DMS153 treated with DMSO at 0.1 percent for 48 hours (cell line): ENCODE data around the gene PRR7.
A peak's percentile ranks its signal among the peaks of the same experiment; 100 is the strongest.
"Not testable (repeated sequence)": the region's sequence is repeated elsewhere in the genome, so short reads cannot be mapped to it uniquely, and the experiment has no call there.

Experiments used
- DNase-seq: peaks from one replicate; lab custom pipeline; 2025; ENCODE audit not compliant: unreplicated experiment; lab: John Stamatoyannopoulos, UW

PRR7 gene

GRCh38 chr5:177446200-177447065, at the start of gene PRR7:
PRR7 (plus strand) TSS chr5:177446814; CDS start chr5:177455068, 8,254 bp downstream.
- DNase-seq: peak; percentile 6

- DNase-seq: no peak
Measured at GRCh38 chr5:177397875-177398390, 48.7 kb upstream of the PRR7 start.

- DNase-seq: no peak
Measured at GRCh38 chr5:177399997-177400868, 46.4 kb upstream of the PRR7 start, which contains the start of gene PFN3. PFN3 (minus strand) TSS chr5:177400661; CDS start chr5:177400576, 85 bp downstream.

DNA sequence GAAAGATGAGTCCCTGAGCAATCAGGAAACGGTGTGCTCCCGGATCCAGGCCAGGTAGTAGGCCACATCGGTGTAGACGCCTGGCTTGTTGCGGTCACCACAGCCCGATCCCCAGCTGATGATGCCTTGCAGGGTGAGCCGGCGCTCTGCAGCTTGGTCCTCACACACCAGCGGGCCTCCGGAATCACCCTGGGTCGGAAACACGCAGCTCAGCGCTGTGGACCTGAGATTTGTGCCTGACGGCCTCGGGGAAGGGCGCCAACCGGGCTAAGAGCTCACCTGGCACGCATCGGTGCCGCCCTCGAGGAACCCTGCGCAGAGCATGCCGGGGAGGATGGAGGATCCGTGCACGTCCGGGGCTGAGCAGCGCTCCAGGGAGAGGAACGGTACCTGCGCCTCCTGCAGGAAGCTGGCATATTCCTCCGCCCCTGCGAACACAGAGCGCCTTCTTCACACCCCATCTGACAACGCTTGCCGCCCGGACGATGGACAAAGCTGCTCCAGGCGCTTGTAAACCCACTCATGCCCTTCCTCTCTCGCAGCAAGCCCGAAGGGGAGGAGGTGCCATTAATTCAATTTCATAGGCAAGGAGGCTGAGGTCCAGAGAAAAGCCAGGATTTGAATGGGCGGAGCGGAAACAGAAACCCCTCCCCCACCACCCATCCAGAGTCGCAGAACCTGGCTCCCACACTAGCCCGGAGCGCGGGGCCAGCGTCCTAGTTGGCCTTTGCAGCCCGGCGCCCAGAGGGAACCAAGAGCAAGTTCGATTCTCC, 44.2 kb upstream of the PRR7 start:
- peak; percentile 69 for DNase-seq

DNA sequence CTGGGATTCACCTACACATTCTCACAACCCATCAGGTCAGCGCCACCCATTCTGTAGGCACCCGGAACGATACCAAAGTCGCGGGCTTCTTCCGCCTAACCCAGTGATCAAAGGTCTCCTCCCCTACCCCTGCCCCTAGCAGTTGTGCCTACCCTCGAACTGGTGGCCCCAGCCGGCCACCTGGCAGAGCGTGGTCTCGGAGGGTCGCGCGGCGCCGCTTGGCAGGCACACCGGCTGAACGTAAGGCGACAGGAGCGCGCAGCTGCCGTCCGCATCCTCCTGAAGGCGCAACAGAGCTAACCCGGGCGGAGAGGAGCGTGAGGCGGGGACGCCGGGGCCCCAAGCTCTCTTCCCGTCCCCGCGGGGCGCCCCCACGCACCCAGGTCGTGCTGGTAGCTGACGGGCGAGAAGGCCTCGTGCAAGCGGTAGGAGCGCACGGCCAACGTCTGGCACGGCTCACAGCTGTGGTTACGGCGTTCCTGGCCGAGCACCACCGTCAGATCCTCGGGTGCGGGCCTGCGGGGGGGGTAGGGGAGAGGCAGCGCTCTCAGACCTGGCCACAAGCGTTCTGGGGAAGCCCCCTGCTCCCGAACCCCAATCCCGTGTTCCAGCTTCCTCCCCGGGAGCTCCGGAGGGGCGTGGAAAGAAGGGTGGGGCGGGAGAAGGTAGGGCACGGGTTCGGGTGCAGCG, 43.4 kb upstream of the PRR7 start:
- no peak for DNase-seq

GRCh38 chr5:177403792-177404640, 42.6 kb upstream of the PRR7 start:
- no peak for DNase-seq

GRCh38 chr5:177404641-177405179, 41.9 kb upstream of the PRR7 start:
- no peak for DNase-seq

DNA sequence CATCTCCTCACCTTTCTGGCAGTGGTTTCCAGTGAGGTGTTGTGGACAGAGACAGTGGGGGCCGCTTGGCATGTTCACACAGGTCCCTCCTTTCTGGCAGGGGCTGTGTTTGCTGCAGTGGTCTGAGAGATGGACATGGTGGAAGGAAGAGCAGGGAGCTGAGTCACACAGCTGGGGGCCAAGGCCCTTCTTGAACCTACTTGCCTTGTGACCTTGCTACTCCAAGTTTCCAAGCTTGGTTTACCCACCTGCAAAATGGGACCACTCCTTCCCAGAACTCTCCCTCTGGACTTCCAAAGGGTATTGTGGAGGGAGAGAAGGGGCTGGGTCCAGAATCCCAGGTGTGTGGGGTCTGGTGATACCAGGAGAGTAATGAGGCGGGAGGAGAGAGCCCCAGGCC, 41.3 kb upstream of the PRR7 start:
- DNase-seq: no peak

DNA sequence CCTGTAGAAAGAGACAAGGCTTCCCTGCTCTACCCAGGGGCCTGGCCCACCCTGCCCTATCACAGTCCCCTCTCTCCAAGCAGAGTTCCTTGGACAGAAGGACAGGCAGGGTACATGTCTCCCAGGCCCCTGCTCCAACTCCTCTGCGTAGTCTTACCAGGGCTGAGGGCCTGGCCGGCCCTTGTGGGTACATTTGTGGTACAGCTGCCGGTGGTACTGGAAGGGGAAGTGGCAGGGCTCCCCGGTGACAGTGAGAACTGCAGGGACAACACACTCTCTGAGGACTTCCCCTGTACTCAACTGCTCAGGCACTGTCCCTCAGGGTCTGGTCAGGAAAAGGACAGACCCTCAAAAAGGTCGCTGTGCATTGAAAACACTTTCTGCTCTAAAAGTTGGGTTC, 40.8 kb upstream of the PRR7 start:
- no peak for DNase-seq

DNA sequence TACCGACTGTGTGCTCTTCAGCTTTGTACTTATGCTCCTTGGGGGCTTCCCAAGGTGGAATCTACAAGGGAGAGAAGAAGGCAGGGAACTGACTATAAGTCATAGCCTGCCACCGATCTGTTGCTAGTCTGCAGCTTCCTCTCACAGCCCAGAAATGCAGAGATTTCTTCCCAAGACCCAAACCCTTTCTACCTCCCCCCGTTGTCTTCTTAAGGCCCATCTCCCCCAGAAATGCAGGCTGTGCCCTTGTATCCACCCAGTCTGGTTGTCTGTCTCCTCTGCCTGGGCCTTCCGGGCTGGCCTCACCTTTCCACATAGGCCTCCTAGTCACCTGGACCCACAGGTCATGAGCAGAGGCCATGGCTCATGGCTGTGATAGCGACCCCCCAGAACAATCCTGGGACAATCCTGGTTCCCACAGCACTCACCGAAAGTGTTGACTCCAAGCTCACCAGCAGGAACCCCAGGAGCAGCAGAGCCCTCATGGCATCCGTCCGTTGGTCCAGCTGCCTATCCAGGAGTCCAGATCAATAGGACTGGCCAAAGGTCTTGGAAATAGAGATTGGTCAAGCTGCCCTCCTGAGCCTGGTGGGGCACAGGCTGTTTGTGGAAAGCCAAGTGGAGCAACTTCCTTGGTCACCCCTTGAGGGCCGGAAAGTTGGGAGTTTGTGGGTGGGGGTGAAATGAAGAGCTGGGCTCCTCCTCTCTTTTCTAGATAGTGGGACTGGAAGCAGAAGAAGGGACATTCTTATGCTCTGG, 37.4 kb upstream of the PRR7 start, which contains the start of gene F12:
F12 (minus strand) TSS at position 522 of the 759 bp plus-strand sequence; CDS start at position 485, 37 bp downstream.
- no peak for DNase-seq

DNA sequence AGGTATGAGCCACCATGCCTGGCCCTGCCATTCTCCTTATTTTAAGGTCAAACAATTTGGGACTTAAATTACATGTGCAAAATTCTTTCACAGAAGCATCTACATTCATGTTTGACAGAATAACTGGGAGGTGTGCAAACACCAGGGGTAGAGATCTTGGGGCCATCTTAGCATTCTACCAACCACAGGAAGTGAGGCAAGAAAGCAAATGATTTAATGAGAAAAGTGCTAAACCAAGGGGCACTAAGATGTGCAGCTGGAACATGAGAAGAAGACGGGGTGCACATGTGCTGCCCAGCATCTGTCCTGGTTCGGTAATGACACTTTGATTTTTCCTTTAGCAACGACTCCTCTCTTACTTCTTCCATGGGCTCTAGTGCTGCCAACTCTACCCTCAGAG, 36.0 kb upstream of the PRR7 start:
- DNase-seq: no peak

- DNase-seq: no peak
Measured at GRCh38 chr5:177412603-177413233, 33.9 kb upstream of the PRR7 start.

GRCh38 chr5:177414481-177414880, 32.1 kb upstream of the PRR7 start:
- no peak for DNase-seq

- not testable (repeated sequence) for DNase-seq
Measured at GRCh38 chr5:177417081-177417480, 29.5 kb upstream of the PRR7 start.

DNA sequence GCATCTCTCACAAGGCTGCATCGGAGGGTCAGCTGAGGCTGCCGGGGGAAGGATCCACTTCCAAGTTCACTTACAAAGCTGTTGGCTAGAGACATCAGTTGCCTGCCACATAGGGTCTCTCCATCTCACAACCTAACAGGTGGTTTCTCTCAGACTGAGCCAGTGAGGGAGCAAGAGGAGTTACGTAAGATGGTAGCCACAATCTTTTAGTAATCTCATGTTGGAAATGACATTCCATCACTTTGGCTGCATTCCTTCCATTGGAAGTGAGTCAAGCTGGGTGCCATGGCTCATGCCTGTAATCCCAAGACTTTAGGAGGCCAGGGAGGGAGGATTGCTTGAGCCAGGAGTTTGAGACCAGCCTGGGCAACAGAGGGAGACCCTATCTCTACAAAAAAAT, 27.6 kb upstream of the PRR7 start:
- no peak for DNase-seq

DNA sequence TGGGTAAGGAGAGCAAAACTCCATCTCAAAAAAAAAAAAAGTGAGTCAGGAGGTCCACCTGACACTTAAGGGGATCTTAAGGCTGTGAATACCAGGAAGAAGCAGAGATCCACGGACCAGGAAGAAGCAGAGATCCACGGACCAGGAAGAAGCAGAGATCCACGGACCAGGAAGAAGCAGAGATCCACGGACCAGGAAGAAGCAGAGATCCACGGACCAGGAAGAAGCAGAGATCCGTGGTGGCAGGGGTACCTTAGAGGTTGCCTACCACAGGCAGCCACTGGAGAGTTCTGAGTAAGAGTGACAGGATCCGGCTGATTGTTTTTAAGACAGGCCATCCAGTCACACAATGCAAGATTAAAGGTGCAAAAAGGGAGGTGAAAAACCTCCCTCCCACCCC, 26.1 kb upstream of the PRR7 start:
- DNase-seq: not testable (repeated sequence)

- DNase-seq: no peak
Measured at GRCh38 chr5:177421062-177421798, 25.4 kb upstream of the PRR7 start.
